Subcutaneous preadipocyte (primary cell): ENCODE measurements around the gene SOCS6. TPM values are rescaled to one million over a fixed set of nuclear protein-coding genes. Genes with fewer than 3 reads are reported as not detected.

ENCODE experiments used
- total RNA-seq: library from RNA; depleted of rRNA; stranded (reverse); fragments of >200 nt; gene quantifications from 2 replicates; pipeline ENCODE4 v1.2.3, GENCODE V29; 2012

The SOCS6 gene, protein sequence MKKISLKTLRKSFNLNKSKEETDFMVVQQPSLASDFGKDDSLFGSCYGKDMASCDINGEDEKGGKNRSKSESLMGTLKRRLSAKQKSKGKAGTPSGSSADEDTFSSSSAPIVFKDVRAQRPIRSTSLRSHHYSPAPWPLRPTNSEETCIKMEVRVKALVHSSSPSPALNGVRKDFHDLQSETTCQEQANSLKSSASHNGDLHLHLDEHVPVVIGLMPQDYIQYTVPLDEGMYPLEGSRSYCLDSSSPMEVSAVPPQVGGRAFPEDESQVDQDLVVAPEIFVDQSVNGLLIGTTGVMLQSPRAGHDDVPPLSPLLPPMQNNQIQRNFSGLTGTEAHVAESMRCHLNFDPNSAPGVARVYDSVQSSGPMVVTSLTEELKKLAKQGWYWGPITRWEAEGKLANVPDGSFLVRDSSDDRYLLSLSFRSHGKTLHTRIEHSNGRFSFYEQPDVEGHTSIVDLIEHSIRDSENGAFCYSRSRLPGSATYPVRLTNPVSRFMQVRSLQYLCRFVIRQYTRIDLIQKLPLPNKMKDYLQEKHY
- 26.1 and 50.6 TPM in 2 replicates for total RNA-seq

DNA sequence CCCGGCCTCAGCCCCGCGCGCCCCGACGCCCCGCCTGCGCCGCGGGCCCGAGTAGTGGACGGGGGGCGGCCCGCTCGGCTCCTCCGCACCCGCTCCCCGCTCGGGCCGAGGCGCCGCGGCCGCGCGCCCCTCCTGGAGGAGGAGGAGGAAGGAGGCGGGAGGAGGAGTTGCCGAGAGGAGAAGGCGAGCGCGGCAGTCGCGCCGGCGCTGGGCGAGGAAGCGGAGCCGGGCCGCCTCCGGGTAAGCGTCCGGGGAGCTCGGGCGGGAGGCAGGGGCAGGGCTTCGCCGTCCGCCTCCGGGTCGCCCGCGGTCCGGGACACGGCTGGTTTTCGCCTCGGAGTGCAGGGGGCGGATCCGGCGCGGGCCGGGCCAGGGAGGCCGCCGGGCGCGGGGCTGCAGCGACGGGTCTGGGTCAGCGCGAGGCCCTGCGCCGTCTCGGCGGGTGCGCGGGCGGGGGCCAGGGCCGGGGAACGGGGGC is at the start of gene SOCS6:
TSS of gene SOCS6 (plus strand) at position 195 of the 478 bp plus-strand sequence. CDS start 35,624 bp downstream, outside the sequence.

Other genes with a start within 250 kb of the SOCS6 start
- gene RTTN, start 83.4 kb upstream of the SOCS6 start, total RNA-seq, result 15.8 and 36.9 TPM in 2 replicates